HG03039 (cell line): ENCODE data around the gene GALNT9.
"Not testable (repeated sequence)": the region's sequence is repeated elsewhere in the genome, so short reads cannot be mapped to it uniquely, and the experiment has no call there.

Experiments
- ATAC-seq: cut with Tn5 transposase; IDR thresholded peaks from one replicate; pipeline ENCODE4 v1.9.1; 2021; ENCODE audit warnings: mild to moderate bottlenecking, moderate library complexity; ENCODE audit not compliant: unreplicated experiment

Gene GALNT9

DNA sequence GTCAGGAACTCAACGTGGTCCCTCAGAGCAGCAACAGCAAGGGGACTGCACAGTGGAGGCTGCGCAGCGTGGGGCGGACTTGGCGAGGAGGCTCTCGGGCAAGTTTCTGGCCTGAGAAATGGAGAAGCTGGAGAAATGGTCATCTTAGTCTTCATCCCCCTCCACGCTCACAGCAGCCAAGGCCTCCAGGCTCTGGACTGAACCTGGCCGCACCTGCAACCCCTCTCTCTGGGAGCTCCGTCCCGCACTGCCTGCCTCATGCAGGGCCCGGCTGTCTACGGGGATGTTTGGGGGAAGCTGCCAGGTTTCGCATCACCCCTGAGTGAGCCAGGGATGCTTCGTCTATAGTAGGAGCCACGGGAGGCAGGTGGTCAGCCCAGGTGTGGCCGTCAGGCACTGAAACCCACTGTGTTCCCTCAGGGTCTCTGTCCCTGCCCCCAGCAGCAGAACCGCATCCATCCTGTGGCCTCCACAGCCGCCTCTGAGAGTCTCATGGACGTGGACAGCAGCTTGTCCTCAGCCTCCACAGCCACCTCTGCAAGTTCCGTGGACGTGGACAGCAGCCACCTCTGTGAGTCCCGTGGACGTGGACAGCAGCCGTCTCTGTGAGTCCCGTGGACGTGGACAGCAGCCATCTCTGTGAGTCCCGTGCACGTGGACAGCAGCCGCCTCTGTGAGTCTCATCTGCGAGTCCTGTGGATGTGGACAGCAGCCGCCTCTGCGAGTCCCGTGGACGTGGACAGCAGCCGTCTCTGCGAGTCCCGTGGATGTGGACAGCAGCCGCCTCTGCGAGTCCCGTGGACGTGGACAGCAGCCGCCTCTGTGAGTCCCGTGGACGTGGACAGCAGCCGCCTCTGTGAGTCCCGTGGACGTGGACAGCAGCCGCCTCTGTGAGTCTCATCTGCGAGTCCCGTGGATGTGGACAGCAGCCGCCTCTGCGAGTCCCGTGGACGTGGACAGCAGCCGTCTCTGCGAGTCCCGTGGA is 29.1 kb upstream of the GALNT9 start:
- ATAC-seq = not testable (repeated sequence)

DNA sequence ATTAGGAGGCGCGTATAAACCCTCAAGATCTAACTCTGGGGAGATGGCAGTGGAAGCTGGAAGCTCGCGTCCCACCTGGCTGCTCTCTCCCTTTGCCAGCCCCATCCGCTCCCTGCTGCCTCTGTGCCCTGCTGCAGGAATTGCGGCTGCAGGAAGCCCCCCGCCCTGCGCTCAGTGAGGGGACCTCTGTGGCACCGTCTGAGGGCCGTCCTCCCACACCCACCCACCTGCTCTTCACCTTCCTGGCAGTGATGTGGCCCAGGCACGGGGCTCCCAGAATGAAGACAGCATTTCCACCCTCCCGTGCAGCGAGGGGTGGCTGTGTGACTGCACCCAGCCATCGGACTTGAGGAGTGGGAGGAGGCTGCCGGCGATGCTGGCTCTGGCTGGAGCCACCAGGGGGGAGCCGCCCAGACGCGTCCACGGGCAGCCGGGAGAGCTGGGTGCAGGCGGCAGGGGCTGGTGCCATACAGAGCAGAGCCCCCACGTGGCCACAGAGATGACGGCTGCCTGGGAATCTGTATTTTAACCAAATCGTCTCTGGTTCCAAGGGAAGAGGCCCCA is 28.3 kb upstream of the GALNT9 start:
- no peak for ATAC-seq

DNA sequence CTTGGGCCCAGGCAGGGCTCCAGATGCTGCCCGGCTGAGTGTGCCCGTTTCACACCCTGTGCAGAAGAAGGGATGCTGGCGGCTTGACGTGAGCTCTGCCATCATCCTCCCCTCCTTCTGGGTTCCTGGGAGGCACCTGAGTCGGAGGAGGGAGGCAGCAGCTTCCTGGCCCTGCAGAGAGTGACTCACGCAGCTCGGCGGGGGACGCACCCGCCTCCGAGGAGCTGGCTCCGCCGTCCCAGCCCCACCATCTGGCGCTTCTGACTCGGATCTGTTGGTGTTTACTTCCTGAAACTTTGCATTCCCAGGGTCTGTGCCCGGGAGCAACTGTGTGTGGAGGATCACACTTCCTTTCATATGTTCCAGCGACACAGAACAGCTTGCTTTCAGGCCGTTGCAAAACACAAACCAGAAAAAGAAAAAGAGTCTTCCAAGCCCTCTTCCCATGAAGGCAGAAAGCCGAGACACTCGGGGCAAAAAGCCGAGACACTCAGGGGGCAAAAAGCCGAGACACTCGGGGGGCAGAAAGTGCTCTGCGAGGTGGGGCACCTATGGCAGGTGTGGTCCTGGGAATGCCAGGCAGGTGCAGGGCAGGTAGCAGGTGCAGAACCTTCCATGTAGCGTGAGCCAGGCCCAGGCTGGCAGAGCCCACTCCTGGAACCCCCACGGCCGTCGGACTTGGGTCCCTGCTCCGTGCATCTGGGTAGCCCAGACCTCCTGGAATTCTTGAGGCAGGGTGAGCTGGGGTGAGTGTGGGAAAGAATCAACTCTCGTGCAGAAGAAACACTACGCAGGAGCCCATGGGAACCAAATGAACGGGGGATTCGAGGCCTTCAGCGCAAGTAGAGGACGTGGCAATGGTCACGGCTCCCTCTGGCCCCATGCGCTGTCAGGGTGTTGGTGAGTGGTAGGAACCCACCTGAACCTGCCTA is 27.6 kb upstream of the GALNT9 start:
- ATAC-seq = no peak

DNA sequence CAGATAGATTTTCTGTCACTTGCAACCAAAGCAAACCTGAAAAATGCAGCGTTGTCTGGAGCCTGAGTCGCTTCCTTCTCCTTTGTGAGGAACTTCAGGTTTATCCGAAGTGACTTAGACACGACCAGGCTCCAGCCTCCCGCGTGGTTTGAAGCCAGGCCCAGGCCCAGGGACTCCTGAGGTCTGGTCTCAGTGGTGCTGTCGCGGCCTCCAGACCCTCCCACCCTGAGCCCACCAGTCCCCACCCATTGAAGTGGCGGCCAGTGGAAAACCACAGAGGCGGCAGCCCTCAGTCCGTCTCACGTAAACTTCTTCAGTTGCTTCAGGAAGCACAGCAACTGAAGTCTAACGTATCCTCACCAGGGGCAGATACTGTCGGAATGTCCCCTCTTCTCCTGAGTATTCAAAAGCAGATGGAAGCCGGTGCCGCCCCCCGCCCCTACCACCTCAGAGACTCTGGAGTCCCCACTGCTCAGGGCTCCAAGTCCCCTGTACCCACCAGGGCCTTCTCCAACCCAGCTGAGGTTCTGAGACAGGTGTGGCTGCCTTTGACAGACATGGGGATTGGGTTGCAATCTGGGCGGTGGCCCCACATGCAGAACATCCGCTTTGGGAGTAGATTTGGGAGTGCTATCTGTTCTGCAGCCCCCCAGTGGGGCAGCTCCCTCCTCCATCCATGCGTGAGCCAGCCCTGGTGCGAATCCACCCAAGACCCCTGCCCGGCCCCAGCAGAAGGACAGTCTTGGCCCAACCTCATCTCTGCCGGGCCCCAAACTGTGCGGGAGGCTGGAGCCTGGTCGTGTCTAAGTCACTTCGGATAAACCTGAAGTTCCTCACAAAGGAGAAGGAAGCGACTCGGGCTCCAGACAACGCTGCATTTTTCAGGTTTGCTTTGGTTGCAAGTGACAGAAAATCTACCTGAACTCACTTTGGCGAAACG is 26.6 kb upstream of the GALNT9 start:
- no peak for ATAC-seq

DNA sequence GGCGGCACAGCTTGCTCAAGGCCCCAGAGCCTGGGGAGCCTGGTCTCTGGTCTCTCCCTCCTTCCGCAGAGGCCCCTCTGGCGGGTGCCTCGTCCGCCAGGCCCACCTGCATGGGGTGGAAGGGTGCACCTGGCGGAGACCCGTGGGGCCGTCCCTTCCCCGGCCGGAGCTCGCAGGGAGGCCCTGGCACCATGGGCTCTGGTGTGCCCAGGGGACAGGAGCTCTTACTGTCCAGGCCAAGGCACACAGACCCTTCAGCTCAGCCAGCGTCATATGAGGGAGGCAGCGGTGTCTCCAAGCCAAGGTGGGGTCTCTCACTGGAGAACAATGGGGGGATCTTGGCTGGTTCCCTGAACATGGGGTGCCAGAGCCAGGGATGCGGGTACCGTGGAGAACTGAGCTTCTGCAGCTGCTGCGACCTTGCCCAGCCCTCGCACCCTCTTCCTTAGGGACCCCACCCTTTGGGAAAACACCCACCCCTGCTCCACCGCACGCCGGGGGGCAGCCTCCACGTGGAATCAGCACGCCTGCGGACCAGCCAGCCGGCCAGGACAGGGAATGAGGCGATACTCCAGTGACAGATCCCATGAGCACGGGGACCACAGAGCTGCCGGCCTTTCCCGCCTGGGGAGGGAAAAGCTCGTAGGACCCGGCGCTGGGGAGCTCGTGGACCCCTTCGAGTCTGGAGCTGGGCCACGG is 25.7 kb upstream of the GALNT9 start:
- ATAC-seq = no peak

DNA sequence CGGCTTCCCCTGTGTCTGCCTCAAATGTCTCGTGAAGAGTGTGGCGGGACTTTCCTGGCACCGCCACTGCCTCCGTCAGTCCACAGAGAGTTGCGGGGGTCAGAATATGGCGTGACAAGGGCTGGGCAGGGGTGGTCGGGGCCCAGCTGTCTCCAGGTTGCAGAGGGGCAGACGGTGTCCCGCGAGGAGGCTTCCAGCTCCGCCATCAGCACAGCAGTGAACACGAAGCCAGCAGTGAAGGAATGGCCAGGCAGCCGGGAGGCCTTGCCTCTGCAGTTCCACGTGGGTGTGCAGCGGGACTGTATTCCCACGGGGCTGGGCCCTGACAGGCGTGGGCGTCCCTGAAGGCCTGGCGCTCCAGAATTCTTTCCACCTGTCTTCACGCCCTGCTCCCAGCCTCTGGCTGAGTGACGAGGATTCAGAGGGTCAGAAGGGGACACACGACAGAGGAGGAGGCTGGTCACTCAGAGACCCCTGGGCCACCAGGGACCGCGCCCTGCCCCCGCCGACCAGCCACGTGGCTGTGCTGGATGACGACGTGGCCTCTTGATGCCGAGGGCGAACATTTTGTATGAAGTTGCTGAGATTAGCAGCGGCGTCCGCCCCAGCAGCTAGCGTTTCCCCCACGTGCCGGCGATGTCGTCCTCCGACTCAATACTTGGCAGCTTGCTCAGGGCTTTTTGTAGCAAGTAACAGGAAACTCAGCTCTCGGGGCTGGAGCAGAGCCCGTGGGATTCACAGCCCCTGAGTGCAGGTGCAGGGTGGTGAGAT is 25.0 kb upstream of the GALNT9 start:
- no peak for ATAC-seq

DNA sequence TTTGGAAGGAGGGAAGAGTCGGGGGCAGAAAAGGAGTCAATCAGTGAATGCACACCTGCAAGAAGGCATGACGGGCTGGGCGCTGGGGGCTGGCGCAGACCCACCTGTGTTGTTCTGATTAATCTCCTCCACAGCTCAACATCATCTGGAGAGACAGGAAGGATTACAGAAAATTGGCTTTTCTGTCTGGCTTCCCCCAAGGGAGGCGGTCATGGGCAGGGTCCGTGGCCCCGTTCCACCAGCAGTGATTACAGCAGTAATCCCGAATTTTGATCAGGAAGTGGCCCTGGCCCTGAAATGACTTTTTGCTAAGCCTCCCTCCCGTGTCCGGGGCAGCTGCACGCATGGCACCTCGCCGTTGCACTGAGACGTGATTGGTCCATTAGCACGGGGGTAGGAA is 24.4 kb upstream of the GALNT9 start:
- ATAC-seq = no peak

DNA sequence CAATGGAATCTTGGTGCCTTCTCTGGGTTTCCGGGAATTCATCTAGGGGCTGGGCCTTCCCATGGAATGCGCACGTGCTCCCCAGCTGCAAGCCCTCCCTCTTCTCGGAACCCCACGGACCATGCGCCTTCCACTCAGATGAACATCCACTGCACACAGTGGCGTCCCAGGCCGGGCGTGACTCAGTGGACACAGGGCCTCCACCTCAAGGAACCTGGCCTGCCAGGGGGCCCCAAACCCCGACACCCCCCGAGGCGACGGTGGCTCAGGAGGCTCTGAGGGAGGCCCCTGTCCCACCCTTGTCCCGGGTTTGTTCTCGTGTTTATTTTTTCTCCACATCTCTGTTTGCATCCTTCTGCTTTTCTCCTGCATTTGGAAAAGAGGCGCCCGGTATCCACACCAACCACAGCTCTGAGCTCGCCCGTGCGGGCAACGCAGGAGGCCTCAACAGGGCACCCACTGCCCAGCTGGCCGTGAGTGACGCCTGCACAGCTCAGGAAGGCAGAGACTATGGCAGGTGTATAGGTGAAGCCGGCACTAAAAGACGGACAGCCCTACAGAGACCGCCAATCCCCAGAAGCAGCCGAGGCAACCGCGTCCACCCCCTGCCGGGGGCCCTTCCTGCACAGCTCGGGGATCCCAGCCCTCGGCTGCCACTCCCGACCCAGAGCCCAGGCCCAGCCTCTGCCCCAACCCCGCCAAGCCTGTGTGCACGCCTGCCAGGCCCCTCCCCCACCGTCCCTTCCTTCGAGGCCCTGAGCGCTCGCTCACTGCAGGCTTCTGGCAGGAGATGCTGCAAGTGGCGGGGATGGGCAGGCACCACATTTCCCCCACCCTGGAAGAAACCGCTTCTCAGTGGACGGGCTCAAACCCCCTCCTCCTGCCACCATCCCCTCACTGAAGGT is 23.8 kb upstream of the GALNT9 start:
- no peak for ATAC-seq

DNA sequence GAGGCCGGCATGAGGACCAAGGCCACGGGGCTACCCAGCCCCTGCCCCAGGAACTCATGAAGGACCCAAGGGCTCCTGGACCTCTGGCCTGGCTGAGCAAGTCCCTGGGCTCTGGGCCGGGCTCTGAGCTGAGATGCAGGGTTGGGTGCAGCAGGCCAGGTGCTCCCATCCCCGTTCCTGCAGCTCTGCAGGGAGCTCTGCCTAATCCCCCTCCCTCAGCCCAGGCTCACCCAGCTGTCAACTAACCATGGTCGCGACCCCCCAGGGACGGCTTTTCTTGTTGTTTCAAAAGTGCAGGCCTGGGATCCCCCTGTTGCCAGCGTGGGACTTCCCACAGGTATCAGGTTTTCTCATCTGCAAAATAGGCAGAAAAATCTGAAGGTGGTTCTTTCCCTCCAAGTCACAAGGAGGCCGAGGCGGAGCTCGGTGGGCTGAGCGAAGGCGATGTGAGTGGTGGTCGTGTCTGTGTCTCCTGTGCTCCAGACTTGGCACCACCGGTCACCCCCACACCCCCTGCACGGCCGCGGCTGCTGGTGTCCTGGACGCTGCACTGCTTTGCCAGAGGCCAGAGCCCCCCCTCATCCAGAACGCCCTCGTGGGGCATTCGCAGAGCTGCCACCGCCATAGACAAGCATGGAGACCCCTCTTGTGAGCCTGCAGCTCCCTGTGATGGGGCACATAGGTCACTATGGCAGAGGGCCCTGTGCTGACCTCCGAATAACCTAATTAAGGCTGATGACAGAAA is 22.5 kb upstream of the GALNT9 start:
- ATAC-seq = no peak

DNA sequence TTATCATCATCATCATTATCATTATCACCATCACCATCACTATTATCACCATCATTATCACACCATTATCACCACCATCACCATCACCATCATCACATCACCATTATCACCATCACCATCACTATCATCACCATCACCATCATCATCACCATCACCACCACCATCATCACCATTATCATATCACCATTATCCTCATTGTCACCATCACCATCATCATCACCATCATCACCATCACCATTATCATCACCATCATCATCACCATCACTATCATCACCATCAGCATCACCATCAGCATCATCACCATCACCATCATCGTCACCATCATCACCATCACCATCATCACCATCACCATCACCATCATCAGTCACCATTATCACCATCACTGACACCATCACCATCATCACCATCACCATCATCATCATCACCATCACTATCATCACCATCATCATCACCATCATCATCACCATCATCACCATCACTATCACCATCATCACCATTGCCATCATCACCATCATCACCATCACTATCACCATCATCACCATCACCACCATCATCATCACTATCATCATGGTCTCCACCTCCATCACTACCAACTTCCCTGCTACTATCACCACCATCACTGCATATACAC is 20.2 kb upstream of the GALNT9 start:
- no peak for ATAC-seq

DNA sequence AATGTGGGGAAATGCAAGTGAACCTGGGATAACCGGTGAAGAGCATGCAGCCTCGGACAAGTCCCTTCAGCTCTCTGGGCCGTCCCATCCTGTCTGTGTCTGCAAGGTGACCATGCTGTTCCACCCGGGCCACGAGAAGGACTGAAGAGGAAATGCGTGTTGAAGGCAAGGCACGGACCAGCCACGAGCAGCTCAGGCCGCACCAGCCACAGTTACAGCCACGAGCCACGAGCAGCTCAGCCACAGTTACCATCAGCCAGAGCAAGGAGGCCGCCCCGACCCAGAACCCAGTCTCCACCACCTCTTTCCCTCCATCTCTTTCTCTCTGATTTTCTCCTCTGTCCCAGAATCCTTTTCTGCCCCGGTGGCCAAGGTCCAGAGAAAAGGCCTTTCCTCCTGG is 18.8 kb upstream of the GALNT9 start:
- ATAC-seq = no peak

DNA sequence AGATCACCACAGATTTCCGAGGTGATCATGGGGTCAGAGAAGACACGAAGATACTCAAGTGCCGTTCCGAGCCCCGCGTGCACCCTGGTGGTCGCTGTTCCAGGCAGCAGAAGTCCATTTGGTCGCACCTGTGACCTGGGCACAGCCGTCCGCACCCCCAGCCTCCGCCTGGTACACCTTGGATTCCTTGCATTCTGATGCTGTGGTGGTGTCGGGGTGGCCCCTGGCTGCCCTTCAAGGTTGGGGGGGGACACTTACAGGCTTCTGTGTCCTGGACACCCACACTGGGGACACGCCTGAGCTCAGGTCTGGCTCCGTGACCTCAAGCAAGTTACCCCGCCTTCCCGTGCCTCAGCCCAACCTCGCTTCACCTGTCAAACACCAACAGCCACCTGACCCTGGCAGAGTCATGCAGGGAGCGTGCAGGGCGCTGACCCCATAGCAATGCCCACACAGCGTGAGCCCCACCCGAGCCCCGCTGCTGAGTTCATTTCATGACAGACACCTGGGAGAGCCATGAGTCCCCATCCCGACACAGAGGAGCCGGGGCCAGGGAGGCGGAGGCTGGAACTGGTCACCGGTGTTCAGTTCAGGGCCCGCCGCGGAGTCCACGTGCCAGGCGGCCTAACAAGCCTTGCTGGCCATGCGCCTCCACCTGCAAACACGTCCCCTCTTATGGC is 17.9 kb upstream of the GALNT9 start:
- no peak for ATAC-seq

DNA sequence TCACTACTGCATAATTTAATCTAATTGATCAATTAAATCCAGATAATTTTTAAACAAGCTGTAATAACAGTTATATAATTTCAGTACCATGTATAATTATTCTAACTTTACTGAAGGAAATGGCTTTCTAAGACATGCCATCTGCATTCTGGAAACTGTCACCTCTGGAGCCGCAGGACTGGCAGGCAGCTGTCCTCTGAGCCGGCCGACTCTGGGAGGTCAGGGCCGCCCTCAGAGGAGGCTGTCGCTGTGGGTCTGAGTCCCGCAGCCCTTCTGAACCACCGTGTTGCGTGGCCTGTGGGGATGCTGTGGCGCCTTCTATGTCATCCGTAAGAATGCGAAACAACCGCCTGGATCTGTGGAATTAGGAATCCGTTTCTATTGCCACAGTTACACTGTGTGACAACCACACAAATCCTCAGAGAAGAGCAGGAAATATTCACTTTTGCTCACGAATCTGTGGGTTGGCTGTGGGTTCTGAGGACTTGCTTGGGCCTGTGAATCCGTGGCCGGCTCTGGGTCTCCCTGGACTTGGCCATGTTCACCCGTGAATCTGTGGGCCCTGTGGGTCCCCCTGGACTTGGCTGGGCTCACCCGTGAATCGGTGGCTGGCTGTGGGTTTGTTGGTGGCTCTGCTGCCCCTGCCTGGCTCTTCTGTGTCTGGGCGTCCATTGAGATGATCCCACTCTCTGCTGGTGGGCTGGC is 17.2 kb upstream of the GALNT9 start:
- ATAC-seq = no peak

DNA sequence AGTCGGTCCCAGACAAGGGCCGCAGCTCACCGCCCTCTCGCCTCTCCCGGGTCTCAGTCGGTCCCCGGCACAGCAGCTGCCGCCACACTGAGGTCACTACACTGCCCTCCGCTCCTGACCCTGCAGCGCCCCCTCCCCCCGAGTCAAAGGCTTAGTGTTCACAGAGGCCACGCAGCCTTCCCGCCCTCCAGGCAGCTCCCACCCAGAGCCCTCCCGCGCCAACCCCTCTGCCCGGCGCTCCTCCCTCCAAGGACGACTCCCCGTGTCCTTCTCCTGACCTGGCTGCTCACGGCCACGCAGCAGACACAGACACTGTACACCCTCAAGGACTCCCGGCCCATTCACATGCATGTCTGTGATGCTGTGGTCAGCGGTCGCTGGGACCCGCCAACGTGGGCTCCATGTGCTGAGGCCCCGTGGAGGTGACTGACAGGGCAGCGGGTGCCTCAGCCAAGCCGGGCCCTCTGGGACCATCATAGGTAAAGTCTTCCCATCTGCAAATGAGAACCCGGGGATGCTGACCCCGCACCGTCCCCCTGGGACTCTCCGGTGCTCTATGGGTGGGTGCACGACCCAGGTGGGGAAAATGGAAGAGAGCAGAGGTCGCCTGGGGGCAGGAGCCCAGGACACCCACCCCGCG is 16.3 kb upstream of the GALNT9 start:
- ATAC-seq = no peak

DNA sequence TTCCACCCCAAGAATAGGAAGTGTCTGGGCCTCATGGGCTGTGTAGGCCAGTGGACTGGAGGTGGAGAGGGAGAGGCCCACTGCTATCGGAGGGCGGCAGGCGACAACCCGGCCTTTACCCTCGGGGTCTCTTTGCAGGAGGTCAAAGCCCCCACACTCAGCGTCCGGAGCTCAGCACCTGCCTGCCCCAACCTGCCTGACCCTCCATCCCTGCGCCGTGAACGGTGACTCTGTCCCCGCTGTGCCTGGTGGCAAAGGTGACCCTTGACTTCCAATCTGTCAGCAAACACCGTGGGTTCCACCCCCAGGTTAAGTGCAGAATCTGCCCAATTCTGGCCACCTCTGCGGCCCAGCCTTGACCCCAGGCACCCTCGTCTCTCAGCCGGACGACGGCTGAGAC is 15.7 kb upstream of the GALNT9 start:
- no peak for ATAC-seq
